Erythroblast (primary cell): ENCODE results near the gene EIF4G3.
"Not testable (repeated sequence)": the region's sequence is repeated elsewhere in the genome, so short reads cannot be mapped to it uniquely, and the experiment has no call there.

Experiments
- DNase-seq, 2 experiments: peaks; one replicate each; lab custom pipeline; 2025; lab: John Stamatoyannopoulos, UW
- GATA1 ChIP-seq: IDR thresholded peaks from 2 replicates; pipeline ENCODE4 v1.6.1; 2011; ENCODE audit warnings: low read depth, mild to moderate bottlenecking, control low read depth, low read length, moderate library complexity
- POLR2A ChIP-seq: IDR thresholded peaks from 2 replicates; pipeline ENCODE4 v1.6.1; 2011; ENCODE audit warnings: mild to moderate bottlenecking, low read length

The EIF4G3 gene

DNA sequence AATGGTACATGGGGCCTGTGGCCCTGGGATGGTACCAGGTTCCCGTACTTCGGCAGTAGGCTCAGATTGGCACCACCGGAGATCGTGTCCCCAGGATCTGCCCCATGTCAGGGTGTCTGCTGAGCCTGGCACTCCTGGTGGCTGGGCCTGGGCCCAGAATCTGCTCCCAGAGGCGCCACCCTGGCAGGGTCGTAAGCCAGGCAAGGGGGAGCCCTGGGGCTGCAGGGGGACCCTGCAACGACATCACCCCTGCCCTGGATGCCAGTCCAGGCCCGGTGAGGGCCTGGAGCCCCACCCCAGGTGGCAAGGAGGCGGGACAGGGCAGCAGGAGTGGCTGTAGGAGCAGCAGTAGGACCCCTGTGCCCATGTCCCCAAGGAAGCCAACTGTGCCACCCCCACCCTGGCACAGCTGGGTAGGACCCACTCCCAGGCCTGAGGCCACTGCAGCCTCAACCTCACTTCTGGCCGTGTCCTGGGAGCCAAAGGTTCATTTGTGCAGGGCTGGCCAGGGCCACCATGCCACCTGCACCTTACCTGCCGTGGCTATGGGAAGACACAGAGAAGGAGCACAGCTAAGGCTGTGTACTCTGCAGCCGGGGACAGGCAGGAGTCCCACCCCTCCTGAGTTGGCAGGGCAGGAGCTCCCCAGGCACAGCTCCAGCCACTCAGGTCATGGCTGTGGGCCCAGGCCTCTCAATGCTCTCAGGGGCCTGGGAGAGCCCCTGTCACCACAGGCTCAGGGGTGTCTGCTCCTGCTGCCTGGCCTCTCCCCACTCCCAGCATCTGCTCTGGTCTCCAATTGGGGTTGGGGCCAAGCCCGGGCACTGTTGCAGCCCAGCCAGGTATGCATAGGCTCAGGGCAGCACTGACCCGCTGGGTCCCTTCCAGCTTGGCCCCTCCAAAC lies 141.7 kb downstream of the EIF4G3 start:
- DNase-seq, result no peak
- TF ChIP-seq GATA1, result no peak
- no peak for TF ChIP-seq POLR2A

DNA sequence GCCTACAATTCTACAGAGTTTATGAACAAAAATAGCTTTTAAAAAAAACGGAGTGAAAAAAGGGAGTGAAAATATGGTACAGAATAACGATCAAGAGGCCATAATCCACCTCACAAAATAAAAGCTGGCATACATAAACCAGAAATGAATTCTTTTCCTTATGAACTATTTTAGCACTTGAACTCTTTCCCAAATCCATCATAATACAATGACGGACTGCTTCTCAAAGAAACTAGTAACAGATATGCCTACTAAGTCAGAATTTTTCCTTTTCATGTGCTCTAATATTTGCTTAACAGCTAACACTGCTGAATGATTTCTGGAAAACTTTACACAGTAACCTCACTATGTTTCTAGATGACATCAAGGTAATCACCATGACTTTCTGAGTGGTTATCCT lies 144.0 kb downstream of the EIF4G3 start:
- TF ChIP-seq POLR2A (no peak), GATA1 (no peak)
- DNase-seq, result no peak

DNA sequence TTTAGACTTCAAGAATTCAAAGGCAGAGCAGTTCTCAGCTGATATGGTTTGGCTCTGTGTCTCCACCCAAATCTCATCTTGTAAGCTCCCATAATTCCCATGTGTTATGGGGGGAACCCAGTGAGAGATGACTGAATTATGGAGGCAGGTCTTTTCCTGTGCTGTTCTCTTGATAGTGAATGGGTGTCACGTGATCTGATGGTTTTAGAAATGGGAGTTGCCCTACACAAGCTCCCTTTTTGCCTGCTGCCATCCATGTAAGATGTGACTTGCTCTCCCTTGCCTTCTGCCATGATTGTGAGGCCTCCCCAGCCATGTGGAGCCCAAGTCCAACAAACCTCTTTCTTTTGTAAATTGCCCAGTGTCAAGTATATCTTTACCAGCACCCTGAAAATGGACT lies 146.5 kb downstream of the EIF4G3 start:
- DNase-seq, result peak in 1 of 2 experiments; percentile 8
- TF ChIP-seq POLR2A, result no peak
- TF ChIP-seq GATA1, result no peak

DNA sequence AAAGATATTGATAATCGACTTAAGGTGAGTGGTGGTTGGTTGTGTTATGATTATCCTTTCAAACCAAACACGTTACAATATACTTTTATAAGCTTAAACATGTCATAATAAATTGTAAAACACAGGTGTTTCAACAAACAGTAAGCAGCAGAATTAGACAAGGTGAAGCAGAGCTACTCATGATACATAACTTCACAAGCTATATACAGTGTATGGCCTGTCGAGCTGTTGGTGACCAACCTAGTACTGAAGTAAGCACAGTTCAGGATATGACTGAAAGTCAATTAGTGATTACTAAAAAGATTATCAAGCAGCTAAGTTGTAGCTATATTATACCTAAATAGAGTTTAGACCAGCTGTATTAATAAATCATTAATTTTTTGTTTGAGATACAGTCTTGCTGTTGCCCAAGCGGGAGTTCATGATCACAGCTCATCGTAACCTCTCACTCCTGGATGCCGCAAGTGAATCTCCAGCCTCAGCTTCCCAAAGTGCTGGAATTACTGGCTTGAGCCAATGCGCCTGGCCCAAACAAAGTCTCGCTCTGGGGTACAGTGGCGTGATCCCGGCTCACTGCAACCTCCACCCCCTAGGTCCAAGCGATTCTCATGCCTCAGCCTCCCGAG lies 148.1 kb downstream of the EIF4G3 start:
- no peak for TF ChIP-seq POLR2A
- no peak for TF ChIP-seq GATA1
- DNase-seq, result peak in 1 of 2 experiments; percentile 41

DNA sequence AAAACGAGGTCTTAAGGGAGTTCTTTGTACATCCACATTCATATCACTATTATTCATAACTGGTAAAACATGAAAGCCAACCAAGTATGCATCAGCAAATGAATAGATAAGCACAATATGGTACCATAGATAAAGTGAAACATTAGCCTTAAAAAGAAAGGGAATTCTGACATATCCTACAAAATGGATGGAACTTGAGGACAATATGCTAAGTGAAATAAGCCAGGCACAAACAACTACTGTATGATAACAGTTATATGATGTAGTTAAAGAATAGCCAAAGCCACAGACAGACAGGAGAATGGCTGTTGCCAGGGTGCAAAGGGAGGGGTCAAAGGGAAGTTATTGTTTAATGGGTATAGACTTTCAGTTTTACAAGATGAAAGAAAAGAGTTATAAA lies 148.9 kb downstream of the EIF4G3 start:
- peak; percentile 34 for TF ChIP-seq GATA1
- TF ChIP-seq POLR2A, result peak; percentile 33
- DNase-seq, result peak in 1 of 2 experiments; percentile 66

DNA sequence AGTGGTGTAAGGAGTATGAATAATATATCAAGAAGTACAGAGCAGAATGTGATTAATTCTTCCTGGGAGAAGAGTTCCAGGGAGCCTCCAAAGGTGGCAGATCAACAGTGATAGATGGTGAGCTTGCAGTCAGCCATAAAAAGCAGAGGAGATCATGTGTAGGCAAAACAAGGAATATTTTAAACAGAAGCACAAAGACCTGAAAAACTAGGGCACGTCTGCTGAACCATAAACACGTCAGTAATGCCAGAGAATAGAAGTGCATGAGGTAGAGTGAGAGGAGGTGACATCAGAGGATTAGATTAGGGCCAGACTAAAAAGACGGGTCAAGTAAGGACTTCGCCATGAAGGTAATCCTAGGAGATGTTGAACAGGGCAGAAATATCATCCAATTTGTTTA lies 151.8 kb downstream of the EIF4G3 start:
- no peak for TF ChIP-seq POLR2A
- no peak for TF ChIP-seq GATA1
- no peak for DNase-seq

DNA sequence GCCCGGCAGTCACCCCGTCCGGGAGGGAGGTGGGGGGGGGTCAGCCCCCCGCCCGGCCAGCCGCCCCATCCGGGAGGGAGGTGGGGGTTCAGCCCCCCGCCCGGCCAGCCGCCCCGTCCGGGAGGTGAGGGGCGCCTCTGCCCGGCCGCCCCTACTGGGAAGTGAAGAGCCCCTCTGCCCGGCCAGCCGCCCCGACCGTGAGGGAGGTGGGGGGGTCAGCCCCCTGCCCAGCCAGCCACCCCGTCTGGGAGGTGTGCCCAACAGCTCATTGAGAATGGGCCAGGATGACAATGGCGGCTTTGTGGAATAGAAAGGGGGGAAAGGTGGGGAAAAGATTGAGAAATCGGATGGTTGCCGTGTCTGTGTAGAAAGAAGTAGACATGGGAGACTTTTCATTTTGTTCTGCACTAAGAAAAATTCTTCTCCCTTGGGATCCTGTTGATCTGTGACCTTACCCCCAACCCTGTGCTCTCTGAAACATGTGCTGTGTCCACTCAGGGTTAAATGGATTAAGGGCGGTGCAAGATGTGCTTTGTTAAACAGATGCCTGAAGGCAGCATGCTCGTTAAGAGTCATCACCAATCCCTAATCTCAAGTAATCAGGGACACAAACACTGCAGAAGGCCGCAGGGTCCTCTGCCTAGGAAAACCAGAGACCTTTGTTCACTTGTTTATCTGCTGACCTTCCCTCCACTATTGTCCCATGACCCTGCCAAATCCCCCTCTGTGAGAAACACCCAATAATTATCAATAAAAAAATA lies 152.4 kb downstream of the EIF4G3 start:
- not testable (repeated sequence) for DNase-seq

DNA sequence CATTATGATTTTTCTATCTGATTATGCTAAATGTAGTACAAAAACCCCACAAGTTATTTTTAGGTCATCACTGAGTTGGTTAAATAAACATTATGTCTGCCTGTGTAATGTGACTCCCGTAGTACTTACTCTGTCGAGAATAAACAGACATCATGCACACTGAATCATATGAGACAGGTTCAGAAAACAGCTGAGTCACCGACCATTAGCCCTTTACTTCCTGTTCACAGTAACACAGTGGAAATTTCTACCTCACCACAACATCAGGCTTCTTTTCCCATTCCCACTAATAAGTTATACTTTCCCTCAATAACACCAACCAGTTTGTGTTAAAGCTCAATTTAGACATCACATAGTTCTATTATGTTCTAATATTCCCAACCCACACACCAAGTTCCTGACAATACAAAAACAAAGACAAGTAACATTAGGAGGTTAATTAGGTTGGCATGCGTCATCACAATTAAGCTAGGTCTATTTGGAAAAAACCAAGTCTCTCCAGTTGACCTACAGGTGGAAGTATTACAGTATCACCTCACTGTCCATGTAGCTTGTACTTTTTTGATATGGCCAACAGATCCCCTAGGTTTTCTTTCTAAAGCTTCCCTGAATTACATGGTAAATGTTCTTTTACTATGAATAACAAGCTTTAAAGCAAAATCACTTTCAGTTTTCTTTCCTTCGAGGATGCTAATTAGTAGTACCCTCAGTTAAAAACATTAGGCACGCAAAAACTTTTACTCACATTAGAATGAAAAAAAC lies 154.2 kb downstream of the EIF4G3 start:
- peak; percentile 89 to 91 for DNase-seq

DNA sequence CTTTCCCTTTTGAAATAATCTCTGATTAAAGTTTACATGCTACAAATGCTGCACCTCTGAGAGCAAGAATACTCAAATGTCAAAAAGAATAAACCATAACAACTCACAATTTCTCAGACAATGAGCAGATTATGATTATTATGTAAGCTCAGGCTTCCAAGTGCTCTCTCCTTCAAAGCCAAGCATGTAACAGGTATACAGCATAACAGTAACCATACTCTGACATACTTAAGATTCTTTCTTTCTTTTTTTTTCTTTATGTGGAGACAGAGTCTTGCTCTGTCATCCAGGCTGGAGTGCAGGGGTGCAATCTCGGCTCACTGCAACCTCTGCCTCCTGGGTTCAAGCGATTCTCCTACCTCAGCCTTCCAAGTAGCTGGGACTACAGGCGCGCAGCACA lies 155.4 kb downstream of the EIF4G3 start:
- DNase-seq, result peak in 1 of 2 experiments; percentile 16
- TF ChIP-seq POLR2A (no peak), GATA1 (no peak)

More for the DNA sequence above, 154.2 kb downstream of the EIF4G3 start:
- TF ChIP-seq POLR2A (peak; percentile 78), GATA1 (no peak)

DNA sequence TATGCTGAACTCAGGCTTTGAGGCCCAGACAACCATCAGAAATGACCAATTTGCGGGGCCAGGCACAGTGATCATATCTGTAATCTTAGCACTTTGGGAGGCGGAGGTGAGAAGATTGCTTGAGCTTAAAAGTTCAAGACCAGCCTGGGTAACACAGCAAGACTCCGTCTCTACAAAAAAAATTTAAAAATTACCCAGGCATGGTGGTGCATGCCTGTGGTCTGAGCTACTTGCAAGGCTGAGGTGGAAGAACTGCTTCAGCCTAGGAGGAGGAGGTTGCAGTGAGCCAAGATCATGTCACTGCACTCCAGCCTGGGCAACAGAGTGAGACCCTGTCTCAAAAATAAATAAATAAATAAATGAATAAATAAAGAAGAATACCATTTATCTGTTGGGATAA lies 156.5 kb downstream of the EIF4G3 start:
- TF ChIP-seq POLR2A (no peak), GATA1 (no peak)
- no peak for DNase-seq

DNA sequence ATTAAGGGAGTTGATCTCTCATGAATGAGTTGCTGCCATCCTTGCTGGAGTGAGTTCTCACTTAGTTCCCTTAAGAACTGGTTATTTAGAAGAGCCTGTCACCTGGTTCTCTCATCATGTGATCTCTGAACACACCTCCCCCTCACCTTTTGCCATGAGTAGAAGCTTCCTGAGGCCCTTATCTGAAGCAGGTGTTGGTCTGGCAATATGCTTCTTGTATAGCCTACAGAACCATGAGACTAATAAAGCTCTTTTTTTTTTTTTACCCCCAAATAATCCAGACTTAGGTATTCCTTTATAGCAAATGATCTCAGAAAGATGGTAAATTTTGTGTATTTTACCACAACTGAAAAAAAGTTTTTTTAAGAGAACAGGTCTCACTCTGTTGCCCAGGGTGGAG lies 158.0 kb downstream of the EIF4G3 start:
- no peak for DNase-seq
- no peak for TF ChIP-seq POLR2A
- no peak for TF ChIP-seq GATA1

DNA sequence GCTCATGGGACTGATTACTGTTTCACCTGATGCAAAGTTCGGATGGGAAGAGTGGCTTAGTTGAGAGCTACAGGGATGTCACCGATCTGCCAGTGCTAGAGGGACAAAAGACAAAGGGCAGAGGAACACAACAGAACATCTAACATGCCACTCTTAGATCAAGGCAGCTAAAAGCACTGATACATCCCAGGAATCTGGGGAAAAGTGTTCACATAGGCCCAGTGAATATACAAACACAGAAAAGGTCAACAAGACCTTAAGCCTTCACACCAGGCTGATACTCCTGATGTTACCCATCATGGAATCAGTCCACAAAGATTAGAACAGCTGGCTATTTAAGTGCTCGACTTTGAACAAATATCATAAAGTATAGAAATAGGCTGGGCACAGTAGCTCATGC lies 163.2 kb downstream of the EIF4G3 start:
- no peak for DNase-seq
- no peak for TF ChIP-seq GATA1
- TF ChIP-seq POLR2A, result no peak

DNA sequence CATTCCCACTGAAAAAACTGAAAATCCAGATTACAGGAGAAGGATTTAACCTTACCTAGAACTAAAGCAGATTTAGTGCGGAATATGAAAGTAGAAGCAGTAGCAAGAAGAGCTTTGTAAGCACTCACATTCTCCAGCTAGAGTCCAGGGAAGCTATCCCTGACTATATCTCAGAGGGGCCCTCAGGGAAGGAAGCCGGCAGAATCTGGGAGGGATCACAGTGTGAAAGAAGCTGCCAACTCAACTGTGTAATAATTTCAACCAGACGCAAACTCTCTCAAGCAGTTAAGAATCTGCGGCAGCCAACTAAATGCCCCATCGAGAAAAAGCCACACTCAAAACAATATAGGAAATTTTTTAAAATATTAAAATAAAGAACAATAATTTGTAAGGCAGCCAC lies 163.8 kb downstream of the EIF4G3 start:
- no peak for TF ChIP-seq POLR2A
- no peak for TF ChIP-seq GATA1
- DNase-seq, result no peak

DNA sequence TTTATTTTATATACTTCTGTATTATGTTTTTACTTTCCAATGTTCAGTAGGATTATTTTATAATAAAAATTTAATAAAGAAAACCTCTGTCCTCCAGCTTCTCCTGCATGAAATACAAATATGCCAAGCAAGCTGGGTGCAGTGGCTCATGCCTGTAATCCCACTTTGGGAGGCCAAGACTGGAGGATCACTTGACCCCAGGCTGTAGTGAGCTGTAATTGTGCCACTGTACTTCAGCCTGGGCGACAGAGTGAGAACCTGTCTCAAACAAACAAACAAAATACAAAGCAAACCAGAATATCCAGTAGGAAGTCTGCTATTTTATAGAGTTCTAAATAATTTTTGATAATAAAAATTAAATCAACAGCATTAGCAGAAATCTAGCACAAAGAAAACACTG lies 168.8 kb downstream of the EIF4G3 start:
- no peak for TF ChIP-seq GATA1
- no peak for TF ChIP-seq POLR2A

More for the DNA sequence above, 168.8 kb downstream of the EIF4G3 start:
- DNase-seq, result no peak
